VCaP (cell line): Measurements from ENCODE around the gene TSPYL4.

Experiments
- H3K27ac ChIP-seq: fragments of 450-650 bp; 2 replicates; pipeline ENCODE4 v1.5.1; 2017
- CTCF ChIP-seq: fragments of 450-650 bp; conservative IDR thresholded peaks from 2 replicates; pipeline ENCODE4 v1.5.1; 2017; ENCODE audit warnings: mild to moderate bottlenecking, moderate library complexity

Gene TSPYL4

GRCh38 chr6:116239856-116240255, 14.0 kb downstream of the TSPYL4 start:
- no peak for TF ChIP-seq CTCF

GRCh38 chr6:116239256-116239655, 14.6 kb downstream of the TSPYL4 start:
- no peak overlapping the region for H3K27ac ChIP-seq
- TF ChIP-seq CTCF: no peak

More at GRCh38 chr6:116239856-116240255, 14.0 kb downstream of the TSPYL4 start:
- H3K27ac ChIP-seq: no peak overlapping the region

- no peak overlapping the region for H3K27ac ChIP-seq
- TF ChIP-seq CTCF: no peak
Measured at GRCh38 chr6:116238083-116238482, 15.8 kb downstream of the TSPYL4 start.

GRCh38 chr6:116234689-116235088, 19.2 kb downstream of the TSPYL4 start:
- no peak for TF ChIP-seq CTCF

GRCh38 chr6:116229287-116229913, 24.5 kb downstream of the TSPYL4 start:
- no peak overlapping the region for H3K27ac ChIP-seq
- TF ChIP-seq CTCF: no peak

More at GRCh38 chr6:116234689-116235088, 19.2 kb downstream of the TSPYL4 start:
- H3K27ac ChIP-seq: no peak overlapping the region

- TF ChIP-seq CTCF: no peak
- no peak overlapping the region for H3K27ac ChIP-seq
Measured at GRCh38 chr6:116223355-116223754, 30.5 kb downstream of the TSPYL4 start.

- no peak for TF ChIP-seq CTCF
- no peak overlapping the region for H3K27ac ChIP-seq
Measured at GRCh38 chr6:116221911-116222310, 32.0 kb downstream of the TSPYL4 start.
